HG03108 (cell line): ENCODE results near the gene NIPSNAP3A.

Source experiments
- ATAC-seq: cut with Tn5 transposase; IDR thresholded peaks from one replicate; pipeline ENCODE4 v1.9.1; 2021; ENCODE audit warnings: moderate library complexity; ENCODE audit not compliant: unreplicated experiment

NIPSNAP3A gene

GRCh38 chr9:104774132-104774531, 26.6 kb downstream of the NIPSNAP3A start:
- no peak for ATAC-seq

DNA sequence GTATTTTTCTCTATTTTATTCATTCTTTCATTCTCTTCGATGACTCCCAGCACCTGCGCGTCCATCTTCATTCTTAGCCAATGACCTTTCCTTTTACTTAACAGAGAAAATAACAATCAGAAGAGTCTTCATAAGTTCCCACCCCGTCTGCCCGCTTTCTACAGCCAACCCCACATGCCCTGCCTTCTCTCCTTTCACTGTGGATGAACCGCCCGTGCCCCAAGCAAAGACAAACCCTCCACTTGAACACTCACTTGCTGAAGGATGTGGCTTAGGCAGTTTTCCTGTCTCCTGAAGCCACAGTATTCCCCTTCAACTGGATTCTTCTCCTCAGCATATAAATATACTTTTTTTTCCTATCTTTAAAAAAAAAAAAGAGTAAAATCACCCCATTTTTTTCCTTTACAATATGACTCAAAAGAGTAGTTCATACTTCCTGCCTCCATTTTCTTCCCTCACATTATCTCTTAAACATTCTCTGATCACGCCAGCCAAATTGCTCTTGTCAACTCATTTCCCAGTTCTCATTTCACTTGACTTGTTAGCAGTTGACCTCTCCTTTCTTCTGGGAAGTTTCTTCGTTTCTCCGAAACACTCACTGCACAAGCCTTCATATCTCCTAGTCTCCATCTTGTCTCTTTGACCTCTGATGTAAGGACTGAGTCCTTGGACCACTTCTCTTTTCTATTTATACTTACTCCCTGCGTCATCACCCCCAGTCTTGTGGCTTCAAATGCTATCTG, 27.5 kb downstream of the NIPSNAP3A start:
- ATAC-seq = peak; percentile 75

- ATAC-seq = peak; percentile 55
Observed at GRCh38 chr9:104775574-104775936, 28.1 kb downstream of the NIPSNAP3A start.

GRCh38 chr9:104775976-104776375, 28.5 kb downstream of the NIPSNAP3A start:
- ATAC-seq = no peak

DNA sequence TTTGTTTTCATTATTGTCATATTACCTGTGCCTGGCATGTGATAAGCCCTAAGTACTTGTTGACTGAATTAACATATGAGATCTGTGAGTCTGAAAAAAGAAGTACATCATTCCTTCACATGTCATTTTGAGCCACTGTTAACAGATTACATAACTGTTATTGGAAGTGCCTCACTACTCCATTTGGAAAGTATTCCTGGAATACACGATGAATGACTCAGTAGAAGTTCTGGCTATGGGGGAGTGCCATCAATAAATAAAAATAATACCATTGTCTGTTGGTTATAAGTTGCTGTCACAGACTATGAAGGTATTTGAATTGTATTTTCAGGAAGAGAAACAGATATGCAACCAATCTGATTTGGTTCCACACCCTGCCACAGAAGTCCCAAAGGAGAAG, 29.3 kb downstream of the NIPSNAP3A start:
- no peak for ATAC-seq

GRCh38 chr9:104778802-104779201, 31.3 kb downstream of the NIPSNAP3A start:
- ATAC-seq = no peak

DNA sequence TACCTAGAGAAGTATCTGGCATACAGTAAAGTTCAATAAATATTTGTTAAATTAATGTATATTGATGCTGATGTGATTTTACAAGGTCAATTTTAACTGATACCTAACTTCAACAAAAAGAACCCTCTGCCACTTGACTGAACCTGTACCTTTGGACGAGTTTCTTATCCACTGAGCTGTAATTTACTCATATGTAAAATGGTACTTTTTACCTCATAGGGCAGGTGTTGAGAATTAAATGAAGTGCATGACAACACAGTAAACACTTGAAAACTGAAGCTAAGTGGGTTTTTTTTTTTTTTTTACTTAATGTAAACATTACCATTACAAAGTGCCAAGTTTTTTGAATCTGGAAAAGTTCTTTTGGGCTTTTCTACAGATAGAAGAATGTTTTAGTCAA, 31.9 kb downstream of the NIPSNAP3A start:
- no peak for ATAC-seq

DNA sequence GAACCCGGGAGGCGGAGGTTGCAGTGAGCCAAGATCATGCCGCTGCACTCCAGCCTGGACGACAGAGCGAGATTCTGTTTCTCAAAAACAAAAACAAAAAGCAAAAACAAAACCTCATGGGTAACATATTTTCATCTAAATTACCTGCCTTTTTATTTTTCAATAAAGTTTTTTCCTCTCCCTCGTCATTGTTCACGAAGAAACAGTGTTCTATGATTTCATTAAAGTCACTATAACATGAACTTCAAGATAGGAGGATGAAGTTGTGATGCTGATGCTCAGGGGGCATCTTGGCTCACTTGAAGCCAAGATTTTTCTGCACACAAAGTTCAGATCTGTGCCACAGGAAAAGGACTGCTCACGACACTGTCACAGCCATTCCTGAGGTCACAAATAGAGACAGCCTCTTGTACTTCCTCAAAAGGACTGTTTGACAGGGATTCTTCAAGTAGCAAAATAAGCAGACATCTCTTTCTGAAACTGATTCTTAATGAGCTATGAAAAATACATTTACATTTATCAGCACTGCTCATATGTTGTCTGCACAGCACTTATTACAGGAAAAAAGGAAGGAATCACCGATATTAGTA, 32.6 kb downstream of the NIPSNAP3A start:
- no peak for ATAC-seq

GRCh38 chr9:104780796-104781395, 33.4 kb downstream of the NIPSNAP3A start:
- ATAC-seq = no peak

GRCh38 chr9:104783588-104783987, 36.1 kb downstream of the NIPSNAP3A start:
- ATAC-seq = no peak

GRCh38 chr9:104784098-104784497, 36.6 kb downstream of the NIPSNAP3A start:
- ATAC-seq = peak; percentile 85

DNA sequence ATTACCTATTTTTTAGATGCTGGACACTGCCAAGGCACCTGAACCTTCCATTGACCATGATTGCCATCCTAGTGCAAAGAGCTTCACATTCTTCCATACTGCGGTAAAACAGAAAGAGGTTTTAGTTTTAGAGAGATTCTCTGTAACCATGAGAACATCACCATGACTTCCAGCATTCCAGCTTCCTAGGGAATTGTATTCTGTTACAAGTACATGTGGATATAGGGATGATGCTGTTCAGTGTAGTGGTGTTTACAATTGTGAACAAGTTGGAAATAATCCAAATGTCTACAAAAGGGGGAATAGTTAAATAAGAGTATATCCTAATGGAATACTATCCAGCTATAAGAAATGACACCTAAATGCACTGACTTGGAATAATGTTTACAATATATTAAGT, 38.8 kb downstream of the NIPSNAP3A start:
- ATAC-seq = no peak

DNA sequence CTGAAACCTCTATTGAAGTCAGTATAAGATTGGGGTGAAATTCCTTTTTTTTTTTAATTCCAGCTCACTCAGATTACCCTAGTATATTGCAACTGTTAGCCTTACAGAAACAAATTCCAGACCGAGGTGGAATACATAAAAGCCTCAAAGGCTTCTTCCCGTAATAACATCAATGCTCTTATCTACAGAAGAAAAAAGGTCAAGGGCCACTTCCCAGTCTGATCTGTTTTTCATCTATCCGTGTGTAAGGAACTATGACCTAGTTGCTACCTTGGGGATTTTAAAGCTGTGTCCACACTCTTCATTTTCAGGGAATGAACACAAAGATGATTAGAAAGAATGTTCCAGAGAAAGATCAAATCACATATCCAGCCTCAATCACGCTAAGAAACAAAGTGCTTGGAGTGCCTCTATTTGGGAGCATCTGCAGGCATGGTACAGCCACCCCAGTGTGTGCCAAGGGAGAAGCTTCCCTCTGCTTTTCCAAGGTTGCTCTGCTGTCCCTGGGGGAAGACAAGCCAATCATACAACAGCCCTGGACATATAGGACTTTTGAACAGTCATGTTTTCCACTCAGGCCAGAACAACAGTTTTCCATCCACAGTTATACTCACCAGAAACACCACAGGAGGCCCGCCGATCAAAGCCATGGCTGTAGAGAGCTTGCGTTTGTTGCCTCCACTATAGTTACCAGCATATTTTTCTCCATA, 40.0 kb downstream of the NIPSNAP3A start:
- ATAC-seq = no peak

GRCh38 chr9:104788251-104788650, 40.8 kb downstream of the NIPSNAP3A start:
- no peak for ATAC-seq

DNA sequence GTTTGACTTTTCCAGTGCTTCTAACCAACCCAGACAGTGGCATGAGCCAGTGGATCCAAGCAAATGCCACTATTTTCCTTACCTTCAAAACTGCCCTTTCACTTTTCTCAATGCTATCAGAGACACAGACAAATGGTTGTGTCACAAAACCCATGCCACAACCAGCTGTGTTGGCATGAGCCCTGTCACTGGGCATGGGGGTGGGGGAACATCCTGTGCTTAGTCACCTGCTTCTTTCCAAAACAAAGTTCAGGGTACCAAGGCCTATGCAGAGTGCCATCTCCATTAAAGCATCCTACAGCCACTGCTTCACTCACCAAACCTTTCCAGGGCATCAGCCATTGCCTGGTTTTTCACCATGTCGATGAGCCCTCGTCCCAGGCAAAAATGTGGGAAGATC, 46.6 kb downstream of the NIPSNAP3A start:
- ATAC-seq = no peak

DNA sequence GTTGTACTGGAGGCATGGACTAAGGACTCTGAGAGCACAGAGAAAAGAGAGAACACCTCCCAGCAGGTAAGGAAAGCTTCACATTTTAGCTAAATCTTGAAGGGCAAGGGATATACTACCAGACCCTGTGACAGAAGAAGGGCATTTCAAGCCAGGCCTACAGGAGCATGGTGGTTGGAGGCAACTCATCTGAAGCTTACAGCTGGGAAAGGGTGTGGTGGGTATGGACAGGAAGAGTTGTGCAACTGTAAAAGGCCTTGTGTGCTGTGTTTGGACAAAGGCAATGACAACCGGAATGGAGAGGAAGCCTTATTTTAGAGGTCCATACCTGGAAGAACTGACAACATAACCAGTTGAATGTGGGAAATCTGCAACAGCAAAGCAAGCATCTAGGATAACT, 47.6 kb downstream of the NIPSNAP3A start:
- ATAC-seq = no peak

GRCh38 chr9:104795857-104796256, 48.4 kb downstream of the NIPSNAP3A start:
- ATAC-seq = no peak

DNA sequence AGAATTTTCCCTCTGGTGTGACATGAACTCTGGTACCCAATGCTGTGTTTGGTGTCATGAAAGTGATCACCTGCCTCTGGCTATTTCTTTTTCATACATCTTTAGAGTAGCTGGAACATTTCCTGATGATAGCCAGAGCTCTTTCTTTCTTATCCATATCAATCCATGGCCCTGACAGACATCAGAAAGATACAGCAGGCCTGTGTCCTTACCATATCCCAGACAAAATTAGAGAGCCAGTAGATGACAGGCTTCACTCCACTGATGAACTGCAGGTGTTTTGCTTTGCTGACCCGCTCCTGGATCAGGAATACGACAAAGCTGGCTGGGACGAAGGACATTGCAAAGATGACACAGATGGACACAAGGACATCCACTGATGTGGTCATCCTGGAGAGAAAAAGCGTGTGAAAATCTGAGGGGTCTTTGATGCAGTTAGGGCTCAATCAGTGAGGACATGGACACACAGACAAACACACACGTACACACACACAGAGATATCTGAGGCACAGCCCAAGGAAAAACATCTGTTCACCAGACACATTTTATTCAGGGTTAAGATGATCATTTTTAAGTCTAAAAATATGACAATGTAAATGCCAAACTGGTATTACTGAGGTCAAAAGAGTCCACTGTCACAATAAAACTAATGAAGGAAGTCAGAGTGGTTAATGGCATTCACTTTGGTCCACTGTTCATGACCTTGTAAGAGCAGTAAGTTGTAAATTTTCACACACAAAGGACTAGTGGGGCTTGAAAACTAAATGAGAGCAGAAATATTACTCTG, 50.9 kb downstream of the NIPSNAP3A start:
- ATAC-seq = no peak

DNA sequence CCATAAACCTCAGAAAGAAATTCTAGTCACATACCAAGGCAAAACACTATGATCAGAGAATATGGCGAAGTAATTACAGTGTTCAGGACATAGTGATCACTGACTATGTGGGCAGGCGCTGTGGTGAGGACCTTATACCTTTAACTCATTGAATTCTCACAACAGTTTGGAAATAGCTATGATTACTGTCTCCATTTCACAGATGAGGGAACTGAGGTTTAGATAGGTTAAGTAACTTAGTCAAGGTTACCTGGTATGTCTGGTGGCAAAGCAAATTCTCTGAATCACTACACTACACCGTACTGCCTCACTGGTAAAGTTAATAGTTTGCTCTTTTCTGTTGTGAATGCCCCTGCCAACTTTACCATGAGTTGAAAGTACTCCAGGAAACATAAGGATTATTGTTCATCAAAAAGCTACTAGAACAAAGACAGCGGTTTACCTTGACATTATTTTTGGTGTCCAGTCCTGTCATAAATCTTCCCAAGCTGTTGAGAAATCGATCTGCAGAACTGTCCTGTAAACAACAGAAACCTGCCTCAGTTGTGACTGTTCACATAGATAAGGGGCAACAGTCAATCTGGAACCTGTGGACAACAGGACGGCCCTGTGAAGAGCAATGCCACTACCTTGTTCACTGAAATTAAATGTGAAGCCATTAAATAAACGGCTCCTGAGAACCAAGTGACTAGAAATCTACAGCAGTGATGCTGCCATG, 52.7 kb downstream of the NIPSNAP3A start:
- ATAC-seq = no peak

DNA sequence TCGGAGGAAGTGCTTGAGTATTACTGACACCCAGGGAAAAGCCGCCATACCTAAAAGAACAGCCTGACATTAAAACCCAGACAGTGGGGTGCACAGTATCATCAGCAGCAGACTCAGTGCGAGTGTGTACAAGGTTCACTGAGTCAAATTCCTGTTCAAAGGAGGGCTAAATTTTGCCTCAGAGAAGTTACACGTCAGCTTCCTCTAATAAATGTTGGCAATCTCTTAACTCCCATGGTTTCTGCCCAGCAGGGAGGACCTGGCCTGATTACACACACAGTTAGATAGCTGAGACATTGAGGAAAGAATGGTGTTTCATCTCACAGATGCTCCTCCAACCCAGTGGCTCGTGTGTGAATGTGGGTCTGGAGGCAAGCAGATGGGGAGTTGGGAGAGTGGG, 54.6 kb downstream of the NIPSNAP3A start:
- ATAC-seq = no peak
